NOMO-1 treated with dmso at 0.1 percent for 144 hours (cell line): Measurements from ENCODE around the gene FOXC1.

Source experiments
- DNase-seq: peaks from one replicate; lab custom pipeline; 2025; ENCODE audit not compliant: unreplicated experiment; lab: John Stamatoyannopoulos, UW

The FOXC1 gene

GRCh38 chr6:1640476-1640875, 30.8 kb downstream of the FOXC1 start:
- no peak for DNase-seq

- DNase-seq, result no peak
These were observed 31.7 kb downstream of the FOXC1 start for GRCh38 chr6:1641343-1641885.

- DNase-seq, result no peak
These were observed 33.4 kb downstream of the FOXC1 start for GRCh38 chr6:1643111-1643510.

- DNase-seq, result no peak
These were observed 34.2 kb downstream of the FOXC1 start for GRCh38 chr6:1643830-1644445.

GRCh38 chr6:1644516-1645060, 34.9 kb downstream of the FOXC1 start:
- DNase-seq, result no peak

GRCh38 chr6:1645466-1646185, 35.9 kb downstream of the FOXC1 start:
- no peak for DNase-seq

GRCh38 chr6:1651362-1651761, 41.6 kb downstream of the FOXC1 start:
- no peak for DNase-seq

- DNase-seq, result no peak
These were observed 43.1 kb downstream of the FOXC1 start for GRCh38 chr6:1652842-1653241.

GRCh38 chr6:1654054-1654453, 44.3 kb downstream of the FOXC1 start:
- no peak for DNase-seq

GRCh38 chr6:1657116-1657770, 47.5 kb downstream of the FOXC1 start:
- no peak for DNase-seq

GRCh38 chr6:1657771-1658165, 48.1 kb downstream of the FOXC1 start:
- no peak for DNase-seq

- no peak for DNase-seq
These were observed 48.7 kb downstream of the FOXC1 start for GRCh38 chr6:1658212-1659005.

- no peak for DNase-seq
These were observed 50.1 kb downstream of the FOXC1 start for GRCh38 chr6:1659816-1660215.

GRCh38 chr6:1662534-1662933, 52.8 kb downstream of the FOXC1 start:
- no peak for DNase-seq
